Stimulated activated naive CD8-positive, alpha-beta T cell treated with anti-CD3 and anti-CD28 coated beads, Interleukin-15, Interleukin-2, amounts not matched to agents 100 ng/mL and 50 ng/mL, for 24 hours (primary cell): ENCODE results near the gene CEP85L.

Experiments
- H3K27ac Mint-ChIP-seq: one replicate; pipeline ENCODE4 v1.8.0; 2021; ENCODE audit warnings: mild to moderate bottlenecking, mixed read lengths
- H3K27me3 Mint-ChIP-seq: one replicate; pipeline ENCODE4 v1.8.0; 2021; ENCODE audit warnings: mixed read lengths
- H3K36me3 Mint-ChIP-seq: one replicate; pipeline ENCODE4 v1.8.0; 2021; ENCODE audit warnings: low read depth, mixed read lengths
- H3K4me1 Mint-ChIP-seq: one replicate; pipeline ENCODE4 v1.8.0; 2021; ENCODE audit warnings: low read depth, mixed read lengths
- H3K4me3 Mint-ChIP-seq: one replicate; pipeline ENCODE4 v1.8.0; 2021; ENCODE audit warnings: mild to moderate bottlenecking, mixed read lengths
- H3K9me3 Mint-ChIP-seq: one replicate; pipeline ENCODE4 v1.8.0; 2021; ENCODE audit warnings: mixed read lengths

Gene CEP85L

DNA sequence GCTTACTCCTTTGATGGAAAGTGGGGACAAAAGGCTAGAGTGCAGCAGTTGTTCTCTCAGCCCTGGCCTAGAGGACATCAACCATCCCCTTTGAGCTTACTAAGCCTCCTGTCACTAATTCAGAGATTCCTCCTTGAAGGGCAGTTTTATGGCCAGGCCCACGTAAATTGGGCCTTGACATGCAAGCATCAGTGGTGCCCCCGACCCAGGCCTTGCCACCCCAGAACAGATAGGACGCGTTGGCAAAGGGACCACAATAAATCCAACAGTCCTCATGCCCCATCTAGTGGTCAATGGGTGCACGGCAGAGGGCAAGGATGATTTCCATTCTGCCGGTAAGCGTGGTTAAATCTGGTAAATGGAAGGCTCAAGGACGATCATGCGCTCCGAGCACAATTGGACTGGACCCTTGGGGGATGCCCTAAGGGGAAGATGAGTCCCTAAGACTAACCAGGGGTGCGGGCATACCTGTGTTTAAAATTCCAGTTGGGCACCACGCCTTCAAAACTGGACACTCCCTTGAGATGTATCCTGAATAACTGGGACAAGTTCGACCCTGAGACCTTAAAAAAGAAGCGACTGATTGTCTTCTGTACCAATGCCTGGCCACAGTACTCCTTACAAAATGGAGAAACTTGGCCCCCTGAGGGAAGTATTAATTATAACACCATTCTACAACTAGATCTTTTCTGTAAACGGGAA, 32.6 kb downstream of the CEP85L start:
- Mint-ChIP-seq H3K4me1 (peaks cover 37% of the 10 kb centered on the region), H3K27ac (no peak overlapping the region), H3K27me3 (no peaks in the 10 kb centered on the region), H3K9me3 (no peaks in the 10 kb centered on the region), H3K36me3 (peaks cover 21% of the 10 kb centered on the region), H3K4me3 (no peak overlapping the region)

DNA sequence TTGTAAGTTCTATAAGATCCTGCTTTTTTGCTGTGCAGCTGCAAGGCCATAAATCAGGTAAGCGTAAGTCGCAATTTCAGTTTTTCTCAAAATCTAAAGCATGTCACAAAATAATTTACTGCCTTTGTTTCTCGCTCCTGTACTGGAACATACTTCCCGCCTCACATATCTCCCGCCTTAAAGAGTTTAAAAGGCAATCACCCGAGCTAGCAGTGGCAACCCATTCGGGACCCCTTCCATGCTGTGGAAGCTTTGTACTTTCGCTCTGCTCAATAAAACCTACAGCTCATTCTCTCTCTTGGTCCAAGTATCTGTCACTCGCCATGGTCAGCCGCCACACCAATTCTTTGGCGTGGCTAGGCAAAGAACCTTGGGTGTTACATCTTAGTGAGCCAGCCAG, 34.0 kb downstream of the CEP85L start:
- H3K4me1 Mint-ChIP-seq = peaks cover 35% of the 10 kb centered on the region
- no peak overlapping the region for H3K27ac Mint-ChIP-seq
- peaks cover 33% of the 10 kb centered on the region for H3K36me3 Mint-ChIP-seq
- H3K27me3 Mint-ChIP-seq = no peaks in the 10 kb centered on the region
- H3K9me3 Mint-ChIP-seq = no peaks in the 10 kb centered on the region
- no peak overlapping the region for H3K4me3 Mint-ChIP-seq

DNA sequence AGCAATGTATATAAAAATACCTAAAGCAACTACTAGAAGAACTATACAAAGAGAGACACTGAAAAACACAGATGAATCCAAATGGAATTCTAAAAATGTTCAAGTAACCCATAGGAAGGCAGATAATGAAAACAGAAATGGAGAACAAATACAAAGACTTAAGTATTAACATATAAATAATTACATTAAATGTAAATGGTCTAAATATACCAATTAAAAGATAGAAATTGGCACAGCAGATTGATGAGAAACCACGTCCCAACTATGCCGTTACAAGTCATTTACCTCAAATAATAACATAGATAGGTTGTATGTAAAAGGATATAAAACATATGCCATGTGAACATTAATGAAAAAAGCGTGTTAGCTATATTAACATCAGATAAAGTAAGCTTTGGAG, 40.1 kb downstream of the CEP85L start:
- Mint-ChIP-seq H3K4me1 (peaks cover 47% of the 10 kb centered on the region), H3K36me3 (peaks cover 61% of the 10 kb centered on the region), H3K27ac (no peak overlapping the region), H3K27me3 (no peaks in the 10 kb centered on the region), H3K9me3 (peaks cover 9% of the 10 kb centered on the region), H3K4me3 (no peak overlapping the region)

DNA sequence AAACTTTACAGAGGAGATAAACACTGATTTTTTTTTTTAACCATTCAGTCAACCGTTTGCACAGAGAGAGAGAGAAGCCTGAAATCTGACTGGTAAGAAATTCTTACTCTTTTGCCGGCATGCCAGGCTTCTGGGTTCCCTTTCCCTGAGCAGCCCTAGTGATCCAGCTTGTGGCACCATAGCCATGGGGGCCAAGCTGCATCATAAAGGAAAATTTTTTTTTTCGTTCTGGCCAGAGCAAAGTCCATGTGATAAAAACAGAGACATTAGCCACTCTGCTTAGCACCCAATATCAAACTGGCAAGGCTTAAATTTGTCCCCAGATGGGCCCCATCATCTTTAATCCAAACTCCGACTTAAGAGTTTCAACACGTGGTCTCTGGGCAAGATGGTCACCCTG, 44.5 kb downstream of the CEP85L start:
- H3K9me3 Mint-ChIP-seq = peaks cover 6% of the 10 kb centered on the region
- peak overlapping the region; percentile 87 for H3K27ac Mint-ChIP-seq
- no peak overlapping the region for H3K4me3 Mint-ChIP-seq
- peaks cover 65% of the 10 kb centered on the region for H3K36me3 Mint-ChIP-seq
- peaks cover 55% of the 10 kb centered on the region for H3K4me1 Mint-ChIP-seq
- no peaks in the 10 kb centered on the region for H3K27me3 Mint-ChIP-seq

DNA sequence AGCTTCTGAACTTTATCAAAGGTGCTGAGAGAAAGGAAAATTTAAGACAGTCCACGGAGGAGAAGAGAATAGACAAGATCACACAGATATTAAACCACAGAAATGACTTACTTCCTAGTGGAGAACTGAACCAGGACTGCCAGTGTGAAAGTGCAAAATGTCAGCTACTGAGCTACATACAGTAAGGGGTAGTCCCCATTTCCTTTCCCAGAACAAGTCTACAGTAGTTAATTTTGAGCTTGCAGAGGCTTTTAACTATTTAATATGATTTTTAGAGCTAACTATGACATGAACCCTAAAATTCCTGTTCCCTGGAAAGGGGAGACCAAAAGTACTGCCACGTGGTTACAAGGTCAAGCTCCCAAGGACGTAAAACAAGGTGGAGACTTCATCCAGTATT, 45.1 kb downstream of the CEP85L start:
- Mint-ChIP-seq H3K27ac (peak overlapping the region; percentile 87), H3K27me3 (no peaks in the 10 kb centered on the region), H3K4me1 (peaks cover 54% of the 10 kb centered on the region), H3K4me3 (peak overlapping the region; percentile 69), H3K9me3 (peaks cover 3% of the 10 kb centered on the region), H3K36me3 (peaks cover 63% of the 10 kb centered on the region)

DNA sequence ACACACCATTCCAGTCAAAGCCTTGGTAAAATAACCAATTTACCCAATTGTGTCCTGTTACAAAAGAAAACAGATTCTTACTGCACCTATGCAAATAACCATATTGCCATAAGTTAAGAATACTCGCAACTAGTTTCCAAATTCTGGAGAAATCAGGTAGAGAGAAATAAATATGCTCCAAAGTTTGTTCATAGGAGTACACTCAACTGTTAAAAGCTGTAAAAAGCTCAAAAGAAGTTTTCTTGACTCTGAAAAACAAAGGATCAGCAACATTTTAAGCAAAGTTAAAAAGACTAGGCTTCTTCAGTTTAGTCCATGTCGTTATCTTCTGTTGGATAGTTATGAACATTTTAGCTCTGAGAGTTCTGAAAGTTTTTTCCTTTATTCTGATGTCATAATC, 48.0 kb downstream of the CEP85L start:
- peaks cover 54% of the 10 kb centered on the region for H3K36me3 Mint-ChIP-seq
- no peaks in the 10 kb centered on the region for H3K9me3 Mint-ChIP-seq
- H3K4me1 Mint-ChIP-seq = peaks cover 43% of the 10 kb centered on the region
- H3K4me3 Mint-ChIP-seq = no peak overlapping the region
- H3K27me3 Mint-ChIP-seq = no peaks in the 10 kb centered on the region
- no peak overlapping the region for H3K27ac Mint-ChIP-seq

DNA sequence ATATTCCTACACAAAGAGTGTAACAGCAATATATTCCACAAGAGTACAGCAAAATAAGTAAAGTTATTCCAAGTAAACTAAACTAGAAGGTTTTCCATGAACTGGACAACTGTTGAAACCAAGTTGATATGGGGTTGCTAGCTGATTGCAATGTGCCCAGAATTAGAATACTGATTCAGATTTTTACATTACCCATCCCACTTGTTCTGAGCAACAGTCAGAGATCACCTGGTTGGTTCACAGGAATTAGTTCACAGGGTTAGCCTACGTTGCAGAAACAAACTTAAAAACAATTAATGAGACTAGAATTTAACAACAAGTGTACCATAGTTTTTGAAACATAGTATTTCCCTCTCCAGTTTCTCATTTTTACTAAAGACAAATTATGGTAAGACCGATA, 49.1 kb downstream of the CEP85L start:
- H3K9me3 Mint-ChIP-seq = peaks cover 4% of the 10 kb centered on the region
- H3K27me3 Mint-ChIP-seq = no peaks in the 10 kb centered on the region
- no peak overlapping the region for H3K4me3 Mint-ChIP-seq
- H3K36me3 Mint-ChIP-seq = peaks cover 55% of the 10 kb centered on the region
- H3K27ac Mint-ChIP-seq = no peak overlapping the region
- peaks cover 48% of the 10 kb centered on the region for H3K4me1 Mint-ChIP-seq

DNA sequence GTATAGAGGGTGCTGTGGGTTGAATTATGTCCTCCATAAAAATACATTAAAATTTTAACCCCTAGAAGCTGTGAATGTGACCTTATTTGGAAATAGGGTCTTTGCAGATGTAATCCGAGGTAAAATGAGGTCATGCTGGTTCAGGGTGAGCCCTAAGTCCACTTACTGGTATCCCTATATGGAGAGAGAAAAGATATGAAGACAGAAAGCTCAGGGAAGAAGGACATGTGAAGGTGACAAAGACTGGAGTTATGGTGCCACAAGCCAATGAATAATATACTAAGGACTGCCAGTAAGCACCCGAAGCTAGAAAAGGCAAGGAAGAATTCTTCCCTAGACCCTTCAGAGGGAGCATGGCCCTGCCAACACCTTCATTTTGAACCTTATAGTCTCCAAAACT, 53.1 kb downstream of the CEP85L start:
- Mint-ChIP-seq H3K4me1 (peaks cover 44% of the 10 kb centered on the region), H3K27ac (peak overlapping the region; percentile 53), H3K27me3 (no peaks in the 10 kb centered on the region), H3K4me3 (no peak overlapping the region), H3K36me3 (peaks cover 57% of the 10 kb centered on the region), H3K9me3 (peaks cover 10% of the 10 kb centered on the region)

DNA sequence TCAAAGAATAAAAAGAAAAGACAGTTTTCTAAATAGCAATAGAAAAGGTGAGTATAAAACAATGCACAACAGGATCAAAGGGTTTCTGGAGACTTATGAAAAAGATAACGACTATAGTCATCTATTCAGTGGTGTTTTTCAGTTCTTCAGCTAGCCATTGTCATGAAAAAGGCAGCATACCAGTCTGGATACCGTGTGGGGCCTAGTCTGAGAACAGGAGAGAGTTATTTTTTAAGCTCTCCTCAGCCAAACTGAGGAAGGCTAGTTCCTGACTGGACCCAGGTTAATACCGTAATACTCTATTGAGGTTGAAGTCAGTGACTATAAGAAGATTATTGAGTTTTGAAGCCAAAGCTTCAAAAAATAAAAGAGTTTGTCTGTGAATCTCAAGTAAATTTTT, 53.8 kb downstream of the CEP85L start:
- Mint-ChIP-seq H3K27me3 (no peaks in the 10 kb centered on the region), H3K9me3 (peaks cover 10% of the 10 kb centered on the region), H3K36me3 (peaks cover 58% of the 10 kb centered on the region), H3K4me1 (peaks cover 47% of the 10 kb centered on the region), H3K27ac (no peak overlapping the region), H3K4me3 (no peak overlapping the region)

DNA sequence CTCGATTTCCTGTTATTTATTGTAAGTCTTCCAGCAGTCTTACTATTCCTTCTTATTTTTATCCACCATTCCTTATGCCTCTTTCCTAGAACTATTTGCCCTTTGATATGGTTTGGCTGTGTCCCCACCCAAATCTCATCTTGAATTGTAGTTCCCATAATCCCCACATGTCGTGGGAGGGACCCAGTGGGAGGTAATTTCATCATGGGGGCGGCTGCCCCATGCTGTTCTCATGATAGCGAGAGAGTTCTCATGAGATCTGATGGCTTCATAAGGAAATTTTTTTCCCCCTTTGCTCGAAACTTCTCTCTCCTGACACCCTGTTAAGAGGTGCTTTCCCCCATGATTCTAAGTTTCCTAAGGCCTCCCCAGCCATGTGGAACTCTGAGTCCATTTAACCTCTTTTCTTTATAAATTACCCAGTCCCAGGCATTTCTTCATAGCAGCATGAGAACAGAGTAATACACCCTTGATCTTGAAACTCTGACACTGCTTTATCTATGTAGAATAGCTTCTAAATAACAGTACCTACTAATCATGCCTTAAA, 54.5 kb downstream of the CEP85L start:
- H3K27ac Mint-ChIP-seq = peak overlapping the region; percentile 86
- peak overlapping the region; percentile 8 for H3K4me3 Mint-ChIP-seq
- peaks cover 10% of the 10 kb centered on the region for H3K9me3 Mint-ChIP-seq
- no peaks in the 10 kb centered on the region for H3K27me3 Mint-ChIP-seq
- H3K36me3 Mint-ChIP-seq = peaks cover 54% of the 10 kb centered on the region
- peaks cover 49% of the 10 kb centered on the region for H3K4me1 Mint-ChIP-seq

DNA sequence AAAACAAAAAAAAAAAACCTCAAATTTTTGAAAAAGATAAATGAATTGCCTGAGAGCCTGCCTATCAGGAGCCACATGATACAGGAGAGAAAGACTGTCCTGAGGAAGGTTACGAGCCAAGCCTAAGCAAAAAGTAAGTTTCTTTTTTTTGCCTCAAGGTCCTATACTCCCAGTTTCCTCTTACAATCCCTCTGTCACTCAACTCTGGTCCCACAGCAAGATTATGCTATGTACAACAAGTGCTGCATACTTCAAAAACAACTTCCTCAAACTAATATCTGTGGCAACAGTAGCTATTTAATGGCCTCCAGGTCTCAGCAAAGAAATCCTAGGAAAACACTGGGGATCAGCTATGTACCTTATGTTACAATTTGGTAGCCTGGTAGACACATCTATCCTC, 56.5 kb downstream of the CEP85L start:
- Mint-ChIP-seq H3K27ac (no peak overlapping the region), H3K27me3 (no peaks in the 10 kb centered on the region), H3K9me3 (peaks cover 10% of the 10 kb centered on the region), H3K4me3 (no peak overlapping the region), H3K36me3 (peaks cover 67% of the 10 kb centered on the region), H3K4me1 (peaks cover 48% of the 10 kb centered on the region)

DNA sequence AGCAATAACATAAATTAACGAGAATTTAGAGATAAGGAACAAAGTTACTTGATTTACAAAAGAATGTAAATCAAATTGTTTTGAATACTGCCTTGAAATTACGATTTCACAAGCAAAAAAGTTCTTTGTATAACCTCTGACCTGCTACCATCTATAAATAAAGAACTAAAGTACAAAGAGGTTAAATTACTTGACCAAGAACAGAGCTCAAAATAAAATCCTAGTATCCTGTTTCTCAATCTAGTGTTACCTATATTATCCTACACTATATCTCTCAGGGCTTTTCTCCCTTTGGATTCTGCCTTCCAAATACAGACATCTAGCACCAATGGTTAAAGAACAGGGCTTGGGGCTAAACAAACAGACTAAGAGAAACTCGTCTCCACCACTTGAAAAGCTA, 59.5 kb downstream of the CEP85L start:
- Mint-ChIP-seq H3K9me3 (peaks cover 4% of the 10 kb centered on the region), H3K27ac (no peak overlapping the region), H3K36me3 (peaks cover 57% of the 10 kb centered on the region), H3K4me3 (no peak overlapping the region), H3K4me1 (peaks cover 27% of the 10 kb centered on the region), H3K27me3 (no peaks in the 10 kb centered on the region)

DNA sequence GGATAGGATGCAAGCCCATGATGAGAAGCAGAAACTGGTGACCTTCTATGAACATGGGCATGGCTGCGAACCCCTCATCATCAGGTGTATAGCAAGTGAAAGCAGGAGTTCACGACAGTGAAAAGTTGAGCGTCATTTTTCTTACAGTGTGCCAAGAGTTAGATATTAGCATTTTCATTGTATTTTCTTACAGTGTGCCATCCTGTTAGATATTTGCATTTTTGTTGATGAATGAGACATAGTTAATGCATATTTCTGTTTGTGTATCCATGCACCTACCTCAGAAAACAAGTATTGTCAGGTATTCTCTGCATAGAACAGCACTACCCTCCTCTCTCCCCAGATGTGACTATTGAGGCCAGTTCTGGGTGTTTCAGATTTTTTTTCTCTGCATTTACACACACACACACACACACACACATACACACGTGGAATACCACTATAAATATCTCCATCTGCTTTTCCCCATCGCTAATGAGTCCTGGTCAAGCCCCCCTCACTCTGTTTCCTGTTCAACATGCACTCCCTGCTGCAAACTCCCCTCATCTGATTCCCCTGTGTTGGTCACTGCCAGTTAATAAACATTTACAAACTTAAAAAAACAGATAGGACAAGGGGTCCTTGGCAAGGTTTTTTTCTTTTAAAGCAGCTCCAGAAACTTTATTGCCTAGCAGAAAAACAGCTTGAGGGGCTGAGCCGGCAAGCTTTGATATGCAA, 61.6 kb downstream of the CEP85L start:
- Mint-ChIP-seq H3K27me3 (no peaks in the 10 kb centered on the region), H3K4me1 (peaks cover 13% of the 10 kb centered on the region), H3K36me3 (peaks cover 50% of the 10 kb centered on the region), H3K4me3 (no peak overlapping the region), H3K9me3 (no peaks in the 10 kb centered on the region), H3K27ac (no peak overlapping the region)

DNA sequence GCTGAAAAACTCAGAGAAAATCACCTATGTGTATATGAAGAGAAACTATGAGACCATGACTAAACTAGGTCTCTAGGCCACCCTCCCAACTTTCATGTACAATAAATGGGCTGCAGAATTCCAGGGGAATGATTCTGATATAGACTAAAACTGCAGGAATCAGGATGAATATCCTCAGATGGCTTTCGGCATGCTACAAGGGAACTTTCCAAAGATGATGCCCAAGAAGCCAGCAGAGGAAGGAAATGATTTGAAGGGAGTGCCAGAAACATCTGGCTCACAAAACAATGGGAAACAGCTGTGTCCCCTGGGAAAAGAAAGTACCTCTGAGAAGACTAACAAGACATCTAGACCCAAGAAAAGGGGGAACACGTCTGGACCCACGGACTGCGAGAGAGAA, 62.2 kb downstream of the CEP85L start:
- Mint-ChIP-seq H3K36me3 (peaks cover 50% of the 10 kb centered on the region), H3K27me3 (no peaks in the 10 kb centered on the region), H3K9me3 (no peaks in the 10 kb centered on the region), H3K4me1 (peaks cover 13% of the 10 kb centered on the region), H3K27ac (no peak overlapping the region), H3K4me3 (no peak overlapping the region)

DNA sequence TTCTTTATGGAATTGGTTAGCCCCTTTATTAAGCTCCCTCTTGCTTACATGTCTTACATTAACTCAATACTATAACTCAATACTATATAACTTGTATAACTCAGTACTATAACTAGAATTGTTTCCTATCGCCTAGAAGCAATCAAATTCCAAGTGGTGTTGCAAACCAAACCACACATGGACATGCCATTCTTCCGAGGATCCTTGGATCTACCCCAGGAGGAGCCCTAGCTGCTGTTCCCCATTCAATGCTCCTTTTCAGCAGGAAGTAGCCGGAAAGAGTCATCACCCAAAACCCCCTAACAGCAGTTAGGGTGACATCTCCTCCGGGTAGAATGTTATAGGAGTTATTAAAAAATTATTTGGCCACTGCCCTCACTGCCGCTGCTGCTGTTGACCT, 62.8 kb downstream of the CEP85L start:
- no peak overlapping the region for H3K27ac Mint-ChIP-seq
- H3K9me3 Mint-ChIP-seq = no peaks in the 10 kb centered on the region
- H3K4me1 Mint-ChIP-seq = peaks cover 9% of the 10 kb centered on the region
- H3K4me3 Mint-ChIP-seq = no peak overlapping the region
- no peaks in the 10 kb centered on the region for H3K27me3 Mint-ChIP-seq
- H3K36me3 Mint-ChIP-seq = peaks cover 45% of the 10 kb centered on the region
